SK-N-MC (cell line): ENCODE data around the gene FMN2.

Experiments
- EZH2 ChIP-seq: fragments of 200-600 bp; sonication (generic); IDR thresholded peaks from one replicate; pipeline ENCODE4 v1.6.1; 2017; ENCODE audit warnings: antibody characterized with exemption
- FOXP2 ChIP-seq: optimal IDR thresholded peaks from 2 replicates; pipeline ENCODE3; 2011; ENCODE audit warnings: mild to moderate bottlenecking, moderate library complexity; ENCODE audit not compliant: insufficient read depth; ENCODE audit errors: extremely low read length, control extremely low read depth
- POLR2AphosphoS5 ChIP-seq: IDR thresholded peaks from 2 replicates; pipeline ENCODE4 v1.6.1; 2012; ENCODE audit warnings: mild to moderate bottlenecking, low read depth, low read length, borderline replicate concordance

GRCh38 chr1:240338837-240339236 is 247.2 kb downstream of the FMN2 start:
- no peak for TF ChIP-seq EZH2
- TF ChIP-seq POLR2AphosphoS5, result no peak
- no peak for TF ChIP-seq FOXP2
